HepG2 (cell line): ENCODE data around the gene RHBDD3. TPM values are rescaled to one million over a fixed set of nuclear protein-coding genes. Genes with fewer than 3 reads are reported as not detected.

ENCODE experiments used
- ADNP ChIP-seq: sonication (generic); formaldehyde crosslinking; IDR thresholded peaks from 2 replicates; pipeline ENCODE4 v1.4.0; 2020; ENCODE audit warnings: missing genetic modification reagents
- AFF4 ChIP-seq: sonication (generic); formaldehyde crosslinking; IDR thresholded peaks from 2 replicates; pipeline ENCODE4 v1.4.0; 2020; ENCODE audit warnings: missing genetic modification reagents
- CEBPB ChIP-seq: IDR thresholded peaks from 2 replicates; pipeline ENCODE4 v1.6.1; 2011; ENCODE audit warnings: low read depth, low read length, improper control_type of control experiment, borderline replicate concordance
- CREB3 ChIP-seq: sonication (generic); formaldehyde crosslinking; IDR thresholded peaks from 2 replicates; pipeline ENCODE4 v1.5.0; 2020; ENCODE audit warnings: missing genetic modification reagents
- CSRNP2 ChIP-seq: sonication (generic); formaldehyde crosslinking; conservative IDR thresholded peaks from 2 replicates; pipeline ENCODE4 v1.8.0; 2022; ENCODE audit warnings: low read depth, missing genetic modification reagents
- IRX3 ChIP-seq: sonication (generic); formaldehyde crosslinking; IDR thresholded peaks from 2 replicates; pipeline ENCODE4 v1.8.1; 2023; ENCODE audit warnings: mild to moderate bottlenecking, low read depth, missing genetic modification reagents, borderline replicate concordance
- JUN ChIP-seq: sonication (generic); formaldehyde crosslinking; IDR thresholded peaks from 2 replicates; pipeline ENCODE4 v1.4.0; 2020; ENCODE audit warnings: mild to moderate bottlenecking, missing genetic modification reagents
- JUNB ChIP-seq: sonication (generic); formaldehyde crosslinking; IDR thresholded peaks from 2 replicates; pipeline ENCODE4 v1.8.0; 2022; ENCODE audit warnings: missing genetic modification reagents, mild to moderate bottlenecking, borderline replicate concordance
- KAT8 ChIP-seq: IDR thresholded peaks from 2 replicates; pipeline ENCODE4 v1.6.1; 2016; ENCODE audit warnings: missing genetic modification reagents, missing compliant biosample characterization
- KLF16 ChIP-seq, 2 experiments: sonication (generic) in 1 of 2; formaldehyde crosslinking in 1 of 2; IDR thresholded peaks; 2 replicates each; pipeline versions ENCODE4 v1.6.1 to v1.8.0; 2016 to 2023; ENCODE audit warnings: missing genetic modification reagents in 2 of 2, missing compliant biosample characterization in 1 of 2
- MYNN ChIP-seq: sonication (generic); formaldehyde crosslinking; IDR thresholded peaks from 2 replicates; pipeline ENCODE4 v1.4.0; 2020; ENCODE audit warnings: mild to moderate bottlenecking, low read depth, missing genetic modification reagents
- PHF21A ChIP-seq: sonication (generic); formaldehyde crosslinking; IDR thresholded peaks from 2 replicates; pipeline ENCODE4 v1.5.0; 2020; ENCODE audit warnings: mild to moderate bottlenecking, missing genetic modification reagents
- SSRP1 ChIP-seq: IDR thresholded peaks from 2 replicates; pipeline ENCODE4 v1.6.1; 2016; ENCODE audit warnings: control low read depth
- ZBTB20 ChIP-seq: sonication (generic); formaldehyde crosslinking; IDR thresholded peaks from 2 replicates; pipeline ENCODE4 v1.8.1; 2023; ENCODE audit warnings: missing genetic modification reagents, low read depth, mild to moderate bottlenecking, borderline replicate concordance
- ZNF235 ChIP-seq: sonication (generic); formaldehyde crosslinking; IDR thresholded peaks from 2 replicates; pipeline ENCODE4 v1.8.1; 2023; ENCODE audit warnings: mild to moderate bottlenecking, missing genetic modification reagents, borderline replicate concordance
- ZNF451 ChIP-seq: sonication (generic); formaldehyde crosslinking; IDR thresholded peaks from 2 replicates; pipeline ENCODE4 v1.5.0; 2020; ENCODE audit warnings: mild to moderate bottlenecking, missing genetic modification reagents
- ZNF513 ChIP-seq: sonication (generic); formaldehyde crosslinking; conservative IDR thresholded peaks from 2 replicates; pipeline ENCODE4 v1.5.0; 2020; ENCODE audit warnings: missing genetic modification reagents
- ZNF672 ChIP-seq: sonication (generic); formaldehyde crosslinking; IDR thresholded peaks from 2 replicates; pipeline ENCODE4 v1.8.1; 2022; ENCODE audit warnings: missing genetic modification reagents
- ZNF75D ChIP-seq: sonication (generic); formaldehyde crosslinking; IDR thresholded peaks from 2 replicates; pipeline ENCODE4 v1.8.1; 2023; ENCODE audit warnings: missing genetic modification reagents, mild to moderate bottlenecking, borderline replicate concordance
- ZNF777 ChIP-seq: sonication (generic); formaldehyde crosslinking; IDR thresholded peaks from 2 replicates; pipeline ENCODE4 v1.4.0; 2020; ENCODE audit warnings: missing genetic modification reagents
- polyA plus RNA-seq, 8 experiments: library from polyadenylated mRNA; depleted of rRNA in 3 of 8; stranded (reverse) in 7 of 8; unstranded in 1 of 8; fragments of >200 nt; fragmentation: Illumina TruSeq in 4 of 8; extraction: Trizol in 4 of 8; gene quantifications; 2 replicates each; pipeline versions ENCODE4 v1.2.1 to v1.2.3, GENCODE V29; 2011 to 2016; ENCODE audit warnings: low read depth in 4 of 8, missing spikeins in 1 of 8, mixed read lengths in 1 of 8; ENCODE audit not compliant: insufficient read depth in 1 of 8
- total RNA-seq, 5 experiments: library from RNA; depleted of rRNA; stranded (reverse); fragments of >200 nt; fragmentation: Illumina TruSeq; extraction: Trizol; gene quantifications; 2 replicates each; pipeline ENCODE4 v1.2.3, GENCODE V29; 2016; ENCODE audit warnings: low read depth in 1 of 5

Gene RHBDD3
- total and polyA plus RNA-seq, 2 of the 13 experiments (the other 11 are each of a cell fraction or from before 2014, with no cell fraction given): 12.1 to 26.7 TPM

GRCh38 chr22:29306175-29306834 is 38.5 kb upstream of the RHBDD3 start, which contains the start of gene GAS2L1 (continued):
- TF ChIP-seq ZNF513 (CRISPR knock-in tag) (no peak), ZNF672 (no peak), ZNF235 (CRISPR knock-in tag) (peak; percentile 65; the same call in 1 of the 2 replicates), KLF16 (CRISPR knock-in tag; IDR thresholded peaks at IDR 0.05) (0 out of 4 replicates have a peak, but pooled peaks of 1 of the 2 experiments have one; percentile 11), ZBTB20 (CRISPR knock-in tag) (no peak), JUN (CRISPR knock-in tag) (no peak), ZNF75D (CRISPR knock-in tag) (no peak), JUNB (CRISPR knock-in tag) (no peak), ZNF777 (CRISPR knock-in tag) (no peak), MYNN (CRISPR knock-in tag) (no peak), CEBPB (no peak), SSRP1 (CRISPR knock-in tag) (no peak), CREB3 (no peak), PHF21A (CRISPR knock-in tag) (peak; percentile 75), CSRNP2 (CRISPR knock-in tag) (no peak), AFF4 (CRISPR knock-in tag) (no peak), ADNP (CRISPR knock-in tag) (peak; percentile 21; the same call in 1 of the 2 replicates), IRX3 (no peak), KAT8 (no peak), ZNF451 (CRISPR knock-in tag) (no peak)
